T-cell (primary cell): Measurements from ENCODE around the gene ENO1. TPM values are rescaled to one million over a fixed set of nuclear protein-coding genes. Genes with fewer than 3 reads are reported as not detected.
A peak's percentile ranks its signal among the peaks of the same experiment; 100 is the strongest.
"Not testable (repeated sequence)": the region's sequence is repeated elsewhere in the genome, so short reads cannot be mapped to it uniquely, and the experiment has no call there.

Source experiments
- ATAC-seq, 4 experiments: fragments of 200-7000 bp in 3 of 4; fragments of 150-1000 bp in 1 of 4; cut with Tn5 transposase; replicated peaks in 1 of 4; 1 replicate in 3 of 4; 2 replicates in 1 of 4; pipeline ENCODE4 v1.10.0; 2021; ENCODE audit warnings: moderate library complexity in 3 of 4, mild to moderate bottlenecking in 2 of 4, moderate number of reproducible peaks in 1 of 4
- CTCF ChIA-PET, 2 donors: fragments of 300-600 bp; sonication (Branson Sonifier 250); formaldehyde crosslinking; loops; one replicate each; lab custom pipeline; 2022; ENCODE audit warnings: antibody characterized with exemption in 2 of 2; lab: Charles Lee
- POLR2A ChIA-PET, 2 donors: fragments of 300-600 bp; sonication (Branson Sonifier 250); formaldehyde crosslinking; loops; one replicate each; lab custom pipeline; 2022; ENCODE audit warnings: antibody characterized with exemption in 2 of 2; lab: Charles Lee
- DNase-seq, 35 experiments: peaks; one replicate each; pipeline versions ENCODE4 v3.0.0 to v3.0.0-alpha.2; 2013 to 2023
- H3K27ac ChIP-seq: one replicate; pipeline ENCODE4 v1.5.1; 2013; ENCODE audit warnings: low read length
- H3K27me3 ChIP-seq, 2 experiments: replicated peaks in 1 of 2; 1 replicate in 1 of 2; 2 replicates in 1 of 2; pipeline versions ENCODE4 v1.6.1 to v1.7.0; 2013; ENCODE audit warnings: low read length in 1 of 2, mixed read lengths in 1 of 2; ENCODE audit not compliant: control insufficient read depth in 2 of 2, insufficient read depth in 2 of 2; ENCODE audit errors: extremely low read depth in 1 of 2
- H3K36me3 ChIP-seq, 2 donors: 1 replicate in 1 of 2; 2 replicates in 1 of 2; pipeline versions ENCODE4 v1.6.1 to v1.7.0; 2013; ENCODE audit warnings: low read length in 1 of 2; ENCODE audit not compliant: control insufficient read depth in 2 of 2, insufficient read depth in 1 of 2; ENCODE audit errors: extremely low read depth in 1 of 2
- H3K4me1 ChIP-seq, 2 experiments: 1 replicate in 1 of 2; 2 replicates in 1 of 2; pipeline versions ENCODE4 v1.6.1 to v1.7.0; 2013; ENCODE audit warnings: low read length in 2 of 2, mixed read lengths in 1 of 2; ENCODE audit not compliant: insufficient read depth in 2 of 2, control insufficient read depth in 1 of 2; ENCODE audit errors: extremely low read depth in 1 of 2
- H3K4me3 ChIP-seq, 2 donors: 1 replicate in 1 of 2; 2 replicates in 1 of 2; pipeline versions ENCODE4 v1.5.1 to v1.7.0; 2013; ENCODE audit warnings: mild to moderate bottlenecking in 2 of 2, low read length in 1 of 2, moderate library complexity in 1 of 2; ENCODE audit not compliant: control insufficient read depth in 1 of 2; ENCODE audit errors: extremely low read depth in 1 of 2
- H3K9me3 ChIP-seq: 2 replicates; pipeline ENCODE4 v1.7.0; 2013
- H3K27ac Mint-ChIP-seq, 2 donors: one replicate each; pipeline ENCODE4 v1.8.0; 2020 to 2021; ENCODE audit warnings: mild to moderate bottlenecking in 2 of 2, mixed read lengths in 2 of 2
- H3K27me3 Mint-ChIP-seq, 2 donors: one replicate each; pipeline ENCODE4 v1.8.0; 2021 to 2022; ENCODE audit warnings: mixed read lengths in 2 of 2
- H3K36me3 Mint-ChIP-seq: one replicate; pipeline ENCODE4 v1.8.0; 2021; ENCODE audit warnings: mixed read lengths
- H3K4me1 Mint-ChIP-seq, 3 donors: one replicate each; pipeline ENCODE4 v1.8.0; 2020 to 2022; ENCODE audit warnings: mixed read lengths in 3 of 3, mild to moderate bottlenecking in 1 of 3
- H3K4me3 Mint-ChIP-seq, 3 donors: one replicate each; pipeline ENCODE4 v1.8.0; 2020 to 2022; ENCODE audit warnings: mild to moderate bottlenecking in 3 of 3, mixed read lengths in 3 of 3, moderate library complexity in 3 of 3
- H3K9me3 Mint-ChIP-seq, 3 donors: one replicate each; pipeline ENCODE4 v1.8.0; 2020 to 2022; ENCODE audit warnings: mixed read lengths in 3 of 3
- WGBS: methylation state at CpG from one replicate; pipeline ENCODE4 v1.1.5; 2013; ENCODE audit warnings: missing lambda C conversion rate; ENCODE audit not compliant: insufficient coverage; 5-methylcytosine and 5-hydroxymethylcytosine counted together
- total RNA-seq, 35 experiments: library from RNA in 6 of 35; stranded (reverse) in 6 of 35; fragments of 120-200 nt in 1 of 35; gene quantifications; one replicate each; pipeline versions ENCODE4 v1.2.1 to v1.2.4 and lab custom pipeline; 2013 to 2026

ENO1 gene
- total RNA-seq, 5 donors from 2014 or later (not counting 1 experiment from before 2014, with no cell fraction given) = 308 to 625 (median 545) TPM

GRCh38 chr1:8899046-8899445, 20.6 kb upstream of the ENO1 start:
- H3K9me3 Mint-ChIP-seq = no peaks in the 10 kb centered on the region
- peak overlapping the region; percentile 71 for H3K27ac ChIP-seq

GRCh38 chr1:8898418-8898817, 19.9 kb upstream of the ENO1 start:
- H3K27me3 Mint-ChIP-seq, ATAC-seq, H3K27me3 ChIP-seq, H3K9me3 Mint-ChIP-seq, H3K36me3 Mint-ChIP-seq, DNase-seq, CTCF ChIA-PET, H3K27ac ChIP-seq, H3K4me3 ChIP-seq, H3K36me3 ChIP-seq, H3K9me3 ChIP-seq: not testable (repeated sequence)
- H3K4me1 ChIP-seq = peaks cover 2 to 24% of the 10 kb centered on the region in 2 experiments
- POLR2A ChIA-PET = interaction anchor here in 1 of 2 donors (0.7 kb wide), 1 partner anchor 50 kb away, joined by 3 read pairs; no protein-coding TSS in a partner anchor
- H3K4me3 Mint-ChIP-seq = peak overlapping the region in 1 of 3 donors; percentile 77
- H3K27ac Mint-ChIP-seq = peak overlapping the region; percentile 81 to 96
- peaks cover 18 to 34% (median 27%) of the 10 kb centered on the region in 3 donors for H3K4me1 Mint-ChIP-seq
- WGBS = 82% methylated on average over 2 of the region's 5 CpGs

More at GRCh38 chr1:8899046-8899445, 20.6 kb upstream of the ENO1 start:
- ATAC-seq (no peak), DNase-seq (no peak)
- POLR2A ChIA-PET = no interaction called here
- peak overlapping the region; percentile 96 to 98 for H3K27ac Mint-ChIP-seq
- H3K36me3 Mint-ChIP-seq = no peaks in the 10 kb centered on the region
- 95% methylated on average over 4 of the region's 7 CpGs for WGBS
- Histone ChIP-seq H3K9me3 (no peaks in the 10 kb centered on the region), H3K4me3 (no peak overlapping the region), H3K4me1 (peaks cover 2 to 24% of the 10 kb centered on the region in 2 experiments), H3K27me3 (no peaks in the 10 kb centered on the region), H3K36me3 (no peaks in the 10 kb centered on the region)
- H3K27me3 Mint-ChIP-seq = no peaks in the 10 kb centered on the region
- H3K4me3 Mint-ChIP-seq = peak overlapping the region in 1 of 3 donors; percentile 77
- CTCF ChIA-PET = interaction anchor here (0.6 to 1.1 kb wide), 2 partner anchors 71 to 106 kb away, joined by 3 to 4 read pairs; no protein-coding TSS in a partner anchor
- peaks cover 18 to 34% (median 29%) of the 10 kb centered on the region in 3 donors for H3K4me1 Mint-ChIP-seq

DNA sequence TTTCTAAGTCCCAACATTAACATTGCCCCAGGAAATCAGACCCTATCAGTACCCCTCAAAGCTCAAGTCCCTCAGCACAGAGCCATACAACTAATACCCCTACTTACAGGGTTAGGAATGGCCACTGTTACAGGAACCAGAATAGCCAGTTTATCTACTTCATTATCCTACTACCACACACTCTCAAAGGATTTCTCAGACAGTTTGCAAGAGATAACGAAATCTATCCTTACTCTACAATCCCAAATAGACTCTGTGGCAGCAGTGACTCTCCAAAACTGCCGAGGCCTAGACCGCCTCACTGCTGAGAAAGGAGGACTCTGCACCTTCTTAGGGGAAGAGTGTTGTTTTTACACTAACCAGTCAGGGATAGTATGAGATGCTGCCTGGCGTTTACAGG, 19.0 kb upstream of the ENO1 start:
- H3K9me3 Mint-ChIP-seq, ATAC-seq, H3K9me3 ChIP-seq, H3K27me3 Mint-ChIP-seq, POLR2A ChIA-PET, DNase-seq, H3K36me3 Mint-ChIP-seq, H3K27me3 ChIP-seq, CTCF ChIA-PET, H3K36me3 ChIP-seq, H3K27ac Mint-ChIP-seq, H3K4me3 ChIP-seq, H3K4me3 Mint-ChIP-seq, H3K27ac ChIP-seq: not testable (repeated sequence)
- H3K4me1 ChIP-seq = peaks cover 2 to 24% of the 10 kb centered on the region in 2 experiments
- no CpG with 5 or more reads among the region's 4 CpGs for WGBS
- H3K4me1 Mint-ChIP-seq = peaks cover 18 to 33% (median 24%) of the 10 kb centered on the region in 3 donors

DNA sequence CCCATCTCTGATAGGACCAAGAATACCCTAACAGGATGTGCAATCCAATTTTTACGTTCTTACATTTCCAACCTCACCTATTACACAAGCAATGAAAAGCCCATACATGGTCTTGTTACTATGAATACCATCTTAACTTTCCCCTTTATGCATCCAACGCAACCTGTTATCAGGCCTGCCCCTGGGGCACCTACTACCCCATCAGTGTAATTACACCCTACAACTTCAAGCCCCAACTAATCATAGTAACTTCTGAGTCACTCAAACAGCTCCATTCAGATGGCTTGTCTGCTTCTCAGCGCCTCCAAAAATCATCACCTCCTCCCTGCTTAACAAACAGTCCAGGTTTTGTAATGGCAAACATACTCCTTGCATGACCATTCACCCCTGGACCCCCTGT, 18.3 kb upstream of the ENO1 start:
- H3K27me3 ChIP-seq, H3K9me3 ChIP-seq, H3K4me3 ChIP-seq, H3K36me3 ChIP-seq, CTCF ChIA-PET, H3K27ac ChIP-seq, H3K27ac Mint-ChIP-seq, H3K27me3 Mint-ChIP-seq, ATAC-seq, POLR2A ChIA-PET, H3K9me3 Mint-ChIP-seq, H3K4me3 Mint-ChIP-seq, H3K36me3 Mint-ChIP-seq, DNase-seq: not testable (repeated sequence)
- peaks cover 18 to 31% (median 23%) of the 10 kb centered on the region in 3 donors for H3K4me1 Mint-ChIP-seq
- peaks cover 2 to 24% of the 10 kb centered on the region in 2 experiments for H3K4me1 ChIP-seq
- WGBS = 87% methylated on average over 3 of the region's 3 CpGs

DNA sequence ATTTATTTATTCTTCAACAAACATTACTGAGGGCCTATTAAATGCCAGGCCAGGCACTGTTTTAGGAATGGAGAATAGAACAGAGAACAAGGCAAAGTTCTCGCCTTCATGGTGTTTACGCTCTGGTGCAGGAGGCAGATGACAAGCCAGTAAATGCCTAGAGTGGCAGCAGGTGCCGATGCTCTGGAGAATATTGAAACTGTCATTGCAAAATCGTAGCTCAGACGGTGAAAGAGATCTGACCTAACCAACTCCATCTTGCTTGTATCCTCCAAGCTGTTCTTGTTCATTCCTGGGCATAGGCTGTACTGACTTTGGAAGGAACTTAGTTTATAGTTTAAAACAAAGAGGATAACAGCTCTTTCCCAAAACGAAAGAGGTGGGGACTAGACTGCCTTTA, 13.5 kb upstream of the ENO1 start:
- Histone ChIP-seq H3K4me3 (no peak overlapping the region), H3K27ac (no peak overlapping the region), H3K4me1 (no peaks in the 10 kb centered on the region), H3K36me3 (no peaks in the 10 kb centered on the region), H3K9me3 (no peaks in the 10 kb centered on the region), H3K27me3 (peaks cover 0 to 8% of the 10 kb centered on the region in 2 experiments)
- CTCF ChIA-PET = no interaction called here
- Mint-ChIP-seq H3K36me3 (no peaks in the 10 kb centered on the region), H3K4me1 (no peaks in the 10 kb centered on the region), H3K27ac (no peak overlapping the region), H3K4me3 (no peak overlapping the region), H3K27me3 (no peaks in the 10 kb centered on the region), H3K9me3 (no peaks in the 10 kb centered on the region)
- 83% methylated on average over 5 of the region's 6 CpGs for WGBS
- POLR2A ChIA-PET = no interaction called here
- DNase-seq (no peak), ATAC-seq (no peak)

GRCh38 chr1:8891401-8891800, 12.9 kb upstream of the ENO1 start:
- Histone ChIP-seq H3K4me3 (no peak overlapping the region), H3K4me1 (no peaks in the 10 kb centered on the region), H3K27me3 (peaks cover 0 to 8% of the 10 kb centered on the region in 2 experiments), H3K27ac (no peak overlapping the region), H3K36me3 (no peaks in the 10 kb centered on the region), H3K9me3 (no peaks in the 10 kb centered on the region)
- Mint-ChIP-seq H3K27me3 (no peaks in the 10 kb centered on the region), H3K4me3 (no peak overlapping the region), H3K27ac (no peak overlapping the region), H3K36me3 (no peaks in the 10 kb centered on the region), H3K9me3 (no peaks in the 10 kb centered on the region), H3K4me1 (no peaks in the 10 kb centered on the region)
- ChIA-PET CTCF (no interaction called here), POLR2A (no interaction called here)
- ATAC-seq (no peak), DNase-seq (no peak)
- no CpG with 5 or more reads among the region's 3 CpGs for WGBS
